ENCODE measurements around the gene DMAP1. TPM values are rescaled to one million over a fixed set of nuclear protein-coding genes. Genes with fewer than 3 reads are reported as not detected.

The DMAP1 gene
- total RNA-seq, 2 donors from 2014 or later: 30.6 to 51.5 TPM

- Histone ChIP-seq H3K9me3 (no peaks in the 10 kb centered on the region), H3K36me3 (no peaks in the 10 kb centered on the region), H3K4me1 (peaks cover 15% of the 10 kb centered on the region), H3K27me3 (no peaks in the 10 kb centered on the region), H3K9ac (ENCODE audit: low read depth in 2 of 2, low read length in 2 of 2) (peak overlapping the region; percentile 38 to 71), H3K4me3 (peak overlapping the region; percentile 10), H3K27ac (peak overlapping the region; percentile 78)
- intact Hi-C loops (cut with DNase I): no loop called here
- DNase-seq: peak; percentile 73
- TF ChIP-seq CTCF (IDR thresholded peaks at IDR 0.05): no peak
Measured at GRCh38 chr1:44260792-44261170, 47.5 kb downstream of the DMAP1 start.

GRCh38 chr1:44261171-44261817, 48.0 kb downstream of the DMAP1 start:
- TF ChIP-seq CTCF (IDR thresholded peaks at IDR 0.05): no peak
- no peak for DNase-seq

GRCh38 chr1:44261962-44262361, 48.7 kb downstream of the DMAP1 start:
- Histone ChIP-seq H3K4me1 (peaks cover 19% of the 10 kb centered on the region), H3K4me3 (no peak overlapping the region), H3K27me3 (no peaks in the 10 kb centered on the region), H3K27ac (peak overlapping the region; percentile 78), H3K9me3 (no peaks in the 10 kb centered on the region), H3K9ac (ENCODE audit: low read depth in 2 of 2, low read length in 2 of 2) (peak overlapping the region; percentile 38 to 71), H3K36me3 (no peaks in the 10 kb centered on the region)
- intact Hi-C loops (cut with DNase I): no loop called here
- no peak for DNase-seq
- no peak for TF ChIP-seq CTCF (IDR thresholded peaks at IDR 0.05)

More at GRCh38 chr1:44261171-44261817, 48.0 kb downstream of the DMAP1 start:
- intact Hi-C loops (cut with DNase I): no loop called here
- Histone ChIP-seq H3K9ac (ENCODE audit: low read depth in 2 of 2, low read length in 2 of 2) (peak overlapping the region; percentile 38 to 71), H3K4me1 (peaks cover 19% of the 10 kb centered on the region), H3K27ac (peak overlapping the region; percentile 78), H3K27me3 (no peaks in the 10 kb centered on the region), H3K36me3 (no peaks in the 10 kb centered on the region), H3K9me3 (no peaks in the 10 kb centered on the region), H3K4me3 (peak overlapping the region; percentile 10)

- H3K4me3 ChIP-seq: no peak overlapping the region
- H3K27ac ChIP-seq: peak overlapping the region; percentile 78
- intact Hi-C loops (cut with DNase I): no loop called here
- H3K27me3 ChIP-seq: no peaks in the 10 kb centered on the region
- no peaks in the 10 kb centered on the region for H3K36me3 ChIP-seq
- H3K9ac ChIP-seq (ENCODE audit: low read depth in 2 of 2, low read length in 2 of 2): peak overlapping the region in 1 of 2 donors; percentile 71
- peak; percentile 62 for DNase-seq
- H3K4me1 ChIP-seq: peaks cover 19% of the 10 kb centered on the region
- no peak for TF ChIP-seq CTCF (IDR thresholded peaks at IDR 0.05)
- H3K9me3 ChIP-seq: no peaks in the 10 kb centered on the region
Measured at GRCh38 chr1:44262414-44262813, 49.1 kb downstream of the DMAP1 start.

- DNase-seq: no peak
- Histone ChIP-seq H3K4me3 (no peak overlapping the region), H3K4me1 (peaks cover 19% of the 10 kb centered on the region), H3K27ac (peak overlapping the region; percentile 78), H3K9ac (ENCODE audit: low read depth in 2 of 2, low read length in 2 of 2) (peak overlapping the region in 1 of 2 donors; percentile 71), H3K36me3 (no peaks in the 10 kb centered on the region), H3K27me3 (no peaks in the 10 kb centered on the region), H3K9me3 (no peaks in the 10 kb centered on the region)
- no peak for TF ChIP-seq CTCF (IDR thresholded peaks at IDR 0.05)
- intact Hi-C loops (cut with DNase I): no loop called here
Measured at GRCh38 chr1:44262816-44263567, 49.7 kb downstream of the DMAP1 start.

Data from colonic mucosa (tissue), 4 donors.